ENCODE results near the gene LRG1. TPM values are rescaled to one million over a fixed set of nuclear protein-coding genes. Genes with fewer than 3 reads are reported as not detected.

The LRG1 gene
- total RNA-seq, 1 experiment from 2014 or later, result 0.11 TPM

DNA sequence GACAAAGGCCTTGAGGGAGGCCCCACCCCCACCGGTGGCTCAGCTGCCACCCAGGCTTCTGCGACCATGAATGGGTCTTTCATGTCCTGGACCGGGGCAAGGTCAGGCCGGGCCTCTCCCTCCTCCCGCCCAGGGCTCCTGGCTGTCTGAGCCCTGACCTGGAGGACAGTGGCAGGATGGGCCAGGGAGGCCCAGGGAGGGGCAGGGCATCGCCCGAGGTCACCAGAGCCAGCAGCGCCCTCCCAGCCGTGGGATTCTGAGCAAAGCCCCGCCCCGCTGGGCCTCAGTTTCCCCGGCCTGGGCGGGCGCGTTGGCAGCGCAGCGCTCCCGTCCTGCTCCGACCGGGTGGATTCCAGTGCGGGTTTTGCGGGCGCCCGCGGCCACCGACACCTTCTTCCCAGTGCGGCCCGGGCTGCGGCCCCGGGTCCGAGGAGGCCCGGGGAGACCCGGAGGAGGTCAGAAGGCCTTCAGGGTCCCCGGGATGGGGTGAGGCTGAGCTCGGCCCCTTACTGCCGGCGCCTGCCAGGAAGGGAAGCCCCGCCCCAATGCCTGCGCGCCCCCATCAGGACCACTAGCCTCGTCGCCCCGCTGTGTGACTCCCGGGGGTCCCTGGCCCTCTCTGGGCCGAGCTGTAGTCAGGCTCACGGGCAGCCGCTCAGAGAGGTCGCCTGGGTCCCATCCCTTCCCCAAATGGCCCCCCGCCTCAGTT lies 44.3 kb upstream of the LRG1 start:
- H3K9me2 ChIP-seq (replicated peaks; ENCODE audit: insufficient read depth, low read length), result no peaks in the 10 kb centered on the region
- no peak overlapping the region for H3K9ac ChIP-seq (ENCODE audit: low read length)
- H3K79me2 ChIP-seq (ENCODE audit: low read length), result no peaks in the 10 kb centered on the region
- H3K27me3 ChIP-seq (ENCODE audit: low read length), result no peaks in the 10 kb centered on the region
- no peak for DNase-seq
- no peak overlapping the region for H3K4me3 ChIP-seq (ENCODE audit: low read length)
- H3K4me2 ChIP-seq (ENCODE audit: low read depth, low read length, poor library complexity, severe bottlenecking), result no peak overlapping the region
- no peaks in the 10 kb centered on the region for H3K36me3 ChIP-seq (ENCODE audit: insufficient read depth, low read length)
- H4K20me1 ChIP-seq (ENCODE audit: insufficient read depth, low read depth, low read length), result no peaks in the 10 kb centered on the region
- H3K27ac ChIP-seq (ENCODE audit: low read length), result no peak overlapping the region
- H2AFZ ChIP-seq (ENCODE audit: low read length), result no peak overlapping the region
- no peaks in the 10 kb centered on the region for H3K4me1 ChIP-seq (ENCODE audit: low read length)
- no peaks in the 10 kb centered on the region for H3K9me3 ChIP-seq (ENCODE audit: low read length)

GRCh38 chr19:4582980-4583842 lies 43.4 kb upstream of the LRG1 start:
- Histone ChIP-seq H3K4me1 (ENCODE audit: low read length) (no peaks in the 10 kb centered on the region), H3K9me3 (ENCODE audit: low read length) (no peaks in the 10 kb centered on the region), H4K20me1 (ENCODE audit: insufficient read depth, low read depth, low read length) (no peaks in the 10 kb centered on the region), H3K9me2 (replicated peaks; ENCODE audit: insufficient read depth, low read length) (no peaks in the 10 kb centered on the region), H3K27me3 (ENCODE audit: low read length) (no peaks in the 10 kb centered on the region), H3K4me2 (ENCODE audit: low read depth, low read length, poor library complexity, severe bottlenecking) (no peak overlapping the region), H2AFZ (ENCODE audit: low read length) (no peak overlapping the region), H3K36me3 (ENCODE audit: insufficient read depth, low read length) (no peaks in the 10 kb centered on the region), H3K4me3 (ENCODE audit: low read length) (no peak overlapping the region), H3K9ac (ENCODE audit: low read length) (no peak overlapping the region), H3K27ac (ENCODE audit: low read length) (no peak overlapping the region), H3K79me2 (ENCODE audit: low read length) (no peaks in the 10 kb centered on the region)
- DNase-seq, result no peak

GRCh38 chr19:4581666-4582553 lies 42.1 kb upstream of the LRG1 start:
- Histone ChIP-seq H3K4me1 (ENCODE audit: low read length) (no peaks in the 10 kb centered on the region), H3K9me3 (ENCODE audit: low read length) (no peaks in the 10 kb centered on the region), H3K27me3 (ENCODE audit: low read length) (no peaks in the 10 kb centered on the region), H3K9me2 (replicated peaks; ENCODE audit: insufficient read depth, low read length) (no peaks in the 10 kb centered on the region), H3K27ac (ENCODE audit: low read length) (no peak overlapping the region), H3K9ac (ENCODE audit: low read length) (no peak overlapping the region), H3K4me2 (ENCODE audit: low read depth, low read length, poor library complexity, severe bottlenecking) (no peak overlapping the region), H2AFZ (ENCODE audit: low read length) (no peak overlapping the region), H3K4me3 (ENCODE audit: low read length) (no peak overlapping the region), H3K36me3 (ENCODE audit: insufficient read depth, low read length) (no peaks in the 10 kb centered on the region), H3K79me2 (ENCODE audit: low read length) (no peaks in the 10 kb centered on the region), H4K20me1 (ENCODE audit: insufficient read depth, low read depth, low read length) (no peaks in the 10 kb centered on the region)
- no peak for DNase-seq

- Histone ChIP-seq H3K36me3 (ENCODE audit: insufficient read depth, low read length) (no peaks in the 10 kb centered on the region), H3K79me2 (ENCODE audit: low read length) (no peaks in the 10 kb centered on the region), H3K9me2 (replicated peaks; ENCODE audit: insufficient read depth, low read length) (no peaks in the 10 kb centered on the region), H3K9me3 (ENCODE audit: low read length) (no peaks in the 10 kb centered on the region), H4K20me1 (ENCODE audit: insufficient read depth, low read depth, low read length) (no peaks in the 10 kb centered on the region), H3K4me2 (ENCODE audit: low read depth, low read length, poor library complexity, severe bottlenecking) (no peak overlapping the region), H3K4me3 (ENCODE audit: low read length) (no peak overlapping the region), H3K4me1 (ENCODE audit: low read length) (no peaks in the 10 kb centered on the region), H2AFZ (ENCODE audit: low read length) (no peak overlapping the region), H3K27me3 (ENCODE audit: low read length) (no peaks in the 10 kb centered on the region), H3K27ac (ENCODE audit: low read length) (no peak overlapping the region), H3K9ac (ENCODE audit: low read length) (no peak overlapping the region)
- no peak for DNase-seq
Observed at GRCh38 chr19:4580961-4581665, 41.3 kb upstream of the LRG1 start.

GRCh38 chr19:4580021-4580901 lies 40.4 kb upstream of the LRG1 start:
- no peak overlapping the region for H3K4me2 ChIP-seq (ENCODE audit: low read depth, low read length, poor library complexity, severe bottlenecking)

GRCh38 chr19:4579389-4579788 lies 39.6 kb upstream of the LRG1 start:
- no peak overlapping the region for H3K27ac ChIP-seq (ENCODE audit: low read length)
- no peaks in the 10 kb centered on the region for H3K36me3 ChIP-seq (ENCODE audit: insufficient read depth, low read length)
- no peaks in the 10 kb centered on the region for H3K9me3 ChIP-seq (ENCODE audit: low read length)
- no peaks in the 10 kb centered on the region for H3K27me3 ChIP-seq (ENCODE audit: low read length)
- H3K79me2 ChIP-seq (ENCODE audit: low read length), result no peaks in the 10 kb centered on the region
- H3K9me2 ChIP-seq (replicated peaks; ENCODE audit: insufficient read depth, low read length), result no peaks in the 10 kb centered on the region
- H3K4me3 ChIP-seq (ENCODE audit: low read length), result no peak overlapping the region
- no peak overlapping the region for H3K9ac ChIP-seq (ENCODE audit: low read length)
- DNase-seq, result no peak
- no peak overlapping the region for H3K4me2 ChIP-seq (ENCODE audit: low read depth, low read length, poor library complexity, severe bottlenecking)
- no peaks in the 10 kb centered on the region for H3K4me1 ChIP-seq (ENCODE audit: low read length)
- H4K20me1 ChIP-seq (ENCODE audit: insufficient read depth, low read depth, low read length), result no peaks in the 10 kb centered on the region
- H2AFZ ChIP-seq (ENCODE audit: low read length), result no peak overlapping the region

More at GRCh38 chr19:4580021-4580901, 40.4 kb upstream of the LRG1 start:
- no peak overlapping the region for H3K9ac ChIP-seq (ENCODE audit: low read length)
- H2AFZ ChIP-seq (ENCODE audit: low read length), result no peak overlapping the region
- H4K20me1 ChIP-seq (ENCODE audit: insufficient read depth, low read depth, low read length), result no peaks in the 10 kb centered on the region
- H3K79me2 ChIP-seq (ENCODE audit: low read length), result no peaks in the 10 kb centered on the region
- no peaks in the 10 kb centered on the region for H3K36me3 ChIP-seq (ENCODE audit: insufficient read depth, low read length)
- no peaks in the 10 kb centered on the region for H3K9me2 ChIP-seq (replicated peaks; ENCODE audit: insufficient read depth, low read length)
- no peaks in the 10 kb centered on the region for H3K27me3 ChIP-seq (ENCODE audit: low read length)
- no peaks in the 10 kb centered on the region for H3K9me3 ChIP-seq (ENCODE audit: low read length)
- no peak overlapping the region for H3K4me3 ChIP-seq (ENCODE audit: low read length)
- peak; percentile 56 for DNase-seq
- H3K27ac ChIP-seq (ENCODE audit: low read length), result no peak overlapping the region
- H3K4me1 ChIP-seq (ENCODE audit: low read length), result no peaks in the 10 kb centered on the region

- no peak overlapping the region for H3K9ac ChIP-seq (ENCODE audit: low read length)
- no peak overlapping the region for H3K4me2 ChIP-seq (ENCODE audit: low read depth, low read length, poor library complexity, severe bottlenecking)
- H3K27ac ChIP-seq (ENCODE audit: low read length), result no peak overlapping the region
- H3K4me1 ChIP-seq (ENCODE audit: low read length), result no peaks in the 10 kb centered on the region
- H3K36me3 ChIP-seq (ENCODE audit: insufficient read depth, low read length), result no peaks in the 10 kb centered on the region
- no peak for DNase-seq
- no peaks in the 10 kb centered on the region for H3K9me3 ChIP-seq (ENCODE audit: low read length)
- no peaks in the 10 kb centered on the region for H3K79me2 ChIP-seq (ENCODE audit: low read length)
- H2AFZ ChIP-seq (ENCODE audit: low read length), result no peak overlapping the region
- no peaks in the 10 kb centered on the region for H3K27me3 ChIP-seq (ENCODE audit: low read length)
- H3K4me3 ChIP-seq (ENCODE audit: low read length), result no peak overlapping the region
- no peaks in the 10 kb centered on the region for H3K9me2 ChIP-seq (replicated peaks; ENCODE audit: insufficient read depth, low read length)
- H4K20me1 ChIP-seq (ENCODE audit: insufficient read depth, low read depth, low read length), result no peaks in the 10 kb centered on the region
Observed at GRCh38 chr19:4578552-4579248, 38.9 kb upstream of the LRG1 start.

All from Karpas-422 (cell line).